OCI-LY1 (cell line): ENCODE results near the gene DLL4.

Source experiments
- H2AFZ ChIP-seq: fragments of 200-600 bp; sonication (generic), shearing (Covaris generic); 2 replicates; pipeline ENCODE4 v1.6.0; 2014; ENCODE audit warnings: antibody characterized with exemption, mild to moderate bottlenecking, low read length
- H3F3A ChIP-seq: fragments of 200-600 bp; sonication (generic), shearing (Covaris generic); 2 replicates; pipeline ENCODE4 v1.6.0; 2014; ENCODE audit warnings: mild to moderate bottlenecking, antibody characterized with exemption, low read length, moderate library complexity; ENCODE audit not compliant: insufficient read depth
- H3K27ac ChIP-seq: fragments of 200-600 bp; sonication (generic); 2 replicates; pipeline ENCODE4 v1.5.1; 2014; ENCODE audit warnings: low read length, mixed run types, mild to moderate bottlenecking, low read depth; ENCODE audit not compliant: poor library complexity, severe bottlenecking
- H3K27me3 ChIP-seq: fragments of 200-600 bp; sonication (generic); 2 replicates; pipeline ENCODE4 v1.6.0; 2014; ENCODE audit warnings: antibody characterized with exemption, mild to moderate bottlenecking, low read length, moderate library complexity; ENCODE audit not compliant: insufficient read depth
- H3K36me3 ChIP-seq: fragments of 200-600 bp; sonication (generic); 2 replicates; pipeline ENCODE4 v1.6.1; 2014; ENCODE audit warnings: mild to moderate bottlenecking, antibody characterized with exemption, low read length, moderate library complexity, mixed read lengths; ENCODE audit not compliant: insufficient read depth
- H3K4me1 ChIP-seq: fragments of 200-600 bp; sonication (generic); 2 replicates; pipeline ENCODE4 v1.5.1; 2014; ENCODE audit warnings: mild to moderate bottlenecking, low read length, moderate library complexity; ENCODE audit not compliant: insufficient read depth, severe bottlenecking
- H3K4me2 ChIP-seq: fragments of 200-600 bp; sonication (generic), shearing (Covaris generic); 2 replicates; pipeline ENCODE4 v1.6.1; 2014; ENCODE audit warnings: low read length
- H3K4me3 ChIP-seq: fragments of 200-600 bp; sonication (generic); 2 replicates; pipeline ENCODE4 v1.5.1; 2014; ENCODE audit warnings: low read length, low read depth, mild to moderate bottlenecking, mixed read lengths; ENCODE audit not compliant: poor library complexity, severe bottlenecking
- H3K79me2 ChIP-seq: fragments of 200-600 bp; shearing (Covaris generic); 2 replicates; pipeline ENCODE4 v1.6.1; 2016; ENCODE audit warnings: mixed run types, low read length, mixed read lengths; ENCODE audit not compliant: insufficient read depth
- H3K9ac ChIP-seq: fragments of 200-600 bp; sonication (generic), shearing (Covaris generic); 2 replicates; pipeline ENCODE4 v1.6.1; 2014; ENCODE audit warnings: mild to moderate bottlenecking, low read length, mixed read lengths
- H3K9me2 ChIP-seq: fragments of 200-600 bp; sonication (generic), shearing (Covaris generic); 2 replicates; pipeline ENCODE4 v1.6.1; 2014; ENCODE audit warnings: low read depth, mild to moderate bottlenecking, low read length, mixed read lengths
- H3K9me3 ChIP-seq: fragments of 200-600 bp; shearing (Covaris generic); 2 replicates; pipeline ENCODE4 v1.6.1; 2014; ENCODE audit warnings: low read length, mixed read lengths
- H4K20me1 ChIP-seq: fragments of 200-600 bp; sonication (generic), shearing (Covaris generic); 2 replicates; pipeline ENCODE4 v1.6.0; 2016; ENCODE audit warnings: mild to moderate bottlenecking, low read length; ENCODE audit not compliant: insufficient read depth
- CTCF ChIP-seq: fragments of 200-600 bp; sonication (generic), shearing (Covaris generic); IDR thresholded peaks from 2 replicates; pipeline ENCODE4 v1.5.1; 2017; ENCODE audit warnings: mild to moderate bottlenecking, antibody characterized with exemption, low read length, moderate library complexity, mixed read lengths
- EZH2 ChIP-seq: fragments of 200-600 bp; sonication (generic), shearing (Covaris generic); IDR thresholded peaks from 2 replicates; pipeline ENCODE4 v1.8.0; 2017; ENCODE audit warnings: borderline replicate concordance, mixed run types, mild to moderate bottlenecking, antibody characterized with exemption, low read length, moderate library complexity, mixed read lengths

The DLL4 gene

DNA sequence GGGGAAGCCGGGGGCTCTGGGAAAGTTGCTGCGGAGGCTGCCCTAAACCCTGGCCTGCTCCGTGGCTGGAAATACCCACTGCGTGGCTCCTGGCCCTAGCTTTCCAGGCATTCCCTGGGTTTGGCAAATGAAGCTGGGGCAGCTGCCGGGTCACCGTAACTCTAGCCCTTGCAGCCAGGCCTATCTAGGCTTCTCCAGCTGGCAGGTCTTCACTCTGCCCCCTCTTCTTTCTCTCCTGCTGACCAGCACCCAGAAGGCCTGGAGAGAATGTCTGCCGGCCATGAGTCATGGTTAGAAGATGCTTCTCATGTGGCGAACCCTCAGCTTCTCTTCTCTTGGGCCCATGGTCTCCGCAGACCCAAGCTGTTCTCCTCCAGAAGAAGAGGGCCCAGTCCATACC lies 5.6 kb upstream of the DLL4 start:
- Histone ChIP-seq H3K27ac (no peak overlapping the region), H3K4me2 (no peak overlapping the region), H3K4me3 (no peak overlapping the region), H3K36me3 (no peaks in the 10 kb centered on the region), H3K4me1 (peaks cover 17% of the 10 kb centered on the region), H3F3A (no peaks in the 10 kb centered on the region), H3K79me2 (no peaks in the 10 kb centered on the region), H4K20me1 (no peaks in the 10 kb centered on the region), H2AFZ (no peak overlapping the region), H3K9me3 (no peaks in the 10 kb centered on the region), H3K9ac (no peak overlapping the region), H3K9me2 (no peaks in the 10 kb centered on the region), H3K27me3 (peaks cover 10% of the 10 kb centered on the region)
- no peak for TF ChIP-seq EZH2
- no peak for TF ChIP-seq CTCF

DNA sequence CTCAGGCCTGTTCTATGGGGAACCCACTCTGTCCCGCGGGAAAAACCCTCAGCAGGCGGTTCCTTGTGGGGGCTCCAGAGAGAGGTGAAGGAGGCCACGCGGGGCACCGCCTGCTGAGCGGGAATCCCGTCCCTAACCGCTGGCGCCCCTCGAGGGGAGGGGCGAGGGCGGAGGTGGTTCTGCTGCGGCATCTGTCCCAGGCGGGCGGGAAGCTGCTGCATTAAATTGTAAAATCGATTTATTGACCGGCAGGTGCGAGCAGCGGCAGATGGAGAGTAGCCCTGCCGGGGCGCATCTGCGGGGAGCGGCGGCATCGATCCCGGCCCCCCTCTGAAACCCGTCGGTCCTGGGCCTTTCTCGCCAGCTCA lies 3.7 kb upstream of the DLL4 start:
- TF ChIP-seq CTCF = no peak
- no peak for TF ChIP-seq EZH2
- Histone ChIP-seq H4K20me1 (no peaks in the 10 kb centered on the region), H2AFZ (no peak overlapping the region), H3K4me3 (no peak overlapping the region), H3K36me3 (no peaks in the 10 kb centered on the region), H3K79me2 (no peaks in the 10 kb centered on the region), H3K9me3 (no peaks in the 10 kb centered on the region), H3K9ac (no peak overlapping the region), H3K4me2 (no peak overlapping the region), H3K9me2 (no peaks in the 10 kb centered on the region), H3K27ac (no peak overlapping the region), H3K27me3 (peaks cover 10% of the 10 kb centered on the region), H3F3A (no peaks in the 10 kb centered on the region), H3K4me1 (peaks cover 36% of the 10 kb centered on the region)

GRCh38 chr15:40925863-40926658 lies 3.1 kb upstream of the DLL4 start:
- H4K20me1 ChIP-seq = no peaks in the 10 kb centered on the region
- H3K9ac ChIP-seq = no peak overlapping the region
- H3F3A ChIP-seq = no peaks in the 10 kb centered on the region
- no peak overlapping the region for H2AFZ ChIP-seq
- H3K36me3 ChIP-seq = no peaks in the 10 kb centered on the region
- peaks cover 41% of the 10 kb centered on the region for H3K4me1 ChIP-seq
- no peak for TF ChIP-seq EZH2
- no peak for TF ChIP-seq CTCF
- peaks cover 10% of the 10 kb centered on the region for H3K27me3 ChIP-seq
- no peak overlapping the region for H3K4me2 ChIP-seq
- no peaks in the 10 kb centered on the region for H3K9me3 ChIP-seq
- H3K4me3 ChIP-seq = no peak overlapping the region
- H3K27ac ChIP-seq = no peak overlapping the region
- H3K9me2 ChIP-seq = no peaks in the 10 kb centered on the region
- no peaks in the 10 kb centered on the region for H3K79me2 ChIP-seq
